Fibroblast of mammary gland (primary cell): ENCODE results near the gene FBXO40.

Experiments used
- DNase-seq: peaks from one replicate; pipeline ENCODE4 v3.0.0-alpha.2; 2010; ENCODE audit warnings: low read depth
- H3K4me3 ChIP-seq: 2 replicates; pipeline ENCODE4 v1.5.1; 2011; ENCODE audit warnings: low read depth, mild to moderate bottlenecking, low read length, moderate library complexity; ENCODE audit not compliant: control insufficient read depth
- CTCF ChIP-seq: conservative IDR thresholded peaks from 2 replicates; pipeline ENCODE4 v1.5.1; 2011; ENCODE audit warnings: low read depth, low read length, inconsistent platforms; ENCODE audit not compliant: control insufficient read depth, insufficient read depth

FBXO40 gene

GRCh38 chr3:121649645-121650044, 56.5 kb downstream of the FBXO40 start:
- TF ChIP-seq CTCF, result no peak
- DNase-seq, result peak; percentile 63
- H3K4me3 ChIP-seq, result no peak overlapping the region

- no peak overlapping the region for H3K4me3 ChIP-seq
- DNase-seq, result peak; percentile 32
- TF ChIP-seq CTCF, result no peak
These were observed 58.5 kb downstream of the FBXO40 start for GRCh38 chr3:121651684-121652083.

GRCh38 chr3:121654493-121655385, 61.6 kb downstream of the FBXO40 start:
- no peak for DNase-seq
- no peak for TF ChIP-seq CTCF
- no peak overlapping the region for H3K4me3 ChIP-seq

- no peak for TF ChIP-seq CTCF
- DNase-seq, result no peak
- no peak overlapping the region for H3K4me3 ChIP-seq
These were observed 65.7 kb downstream of the FBXO40 start for GRCh38 chr3:121658716-121659435.

- TF ChIP-seq CTCF, result no peak
- H3K4me3 ChIP-seq, result no peak overlapping the region
- DNase-seq, result no peak
These were observed 66.4 kb downstream of the FBXO40 start for GRCh38 chr3:121659586-121659985.

- TF ChIP-seq CTCF, result no peak
- H3K4me3 ChIP-seq, result peak within 1 kb of the TSS; percentile 13
- DNase-seq, result peak; percentile 18
These were observed 67.4 kb downstream of the FBXO40 start, which contains the start of gene HCLS1 for GRCh38 chr3:121660356-121661171. HCLS1 (minus strand) TSS chr3:121660903; CDS start chr3:121658347, 2,556 bp downstream.
